HG03558 (cell line): ENCODE data around the gene ITGA11.
"Not testable (repeated sequence)": the region's sequence is repeated elsewhere in the genome, so short reads cannot be mapped to it uniquely, and the experiment has no call there.

Experiments used
- ATAC-seq: cut with Tn5 transposase; IDR thresholded peaks from one replicate; pipeline ENCODE4 v1.9.1; 2021; ENCODE audit warnings: moderate number of reproducible peaks; ENCODE audit not compliant: unreplicated experiment; ENCODE audit errors: extremely low read depth

Gene ITGA11

GRCh38 chr15:68399096-68400065, 32.6 kb downstream of the ITGA11 start:
- no peak for ATAC-seq

- ATAC-seq: not testable (repeated sequence)
Measured at GRCh38 chr15:68397999-68398398, 34.0 kb downstream of the ITGA11 start.

GRCh38 chr15:68396068-68396467, 35.9 kb downstream of the ITGA11 start:
- no peak for ATAC-seq

- no peak for ATAC-seq
Measured at GRCh38 chr15:68391121-68391520, 40.8 kb downstream of the ITGA11 start.

- no peak for ATAC-seq
Measured at GRCh38 chr15:68389936-68390817, 41.8 kb downstream of the ITGA11 start.

- no peak for ATAC-seq
Measured at GRCh38 chr15:68389041-68389930, 42.7 kb downstream of the ITGA11 start.

GRCh38 chr15:68387381-68388143, 44.4 kb downstream of the ITGA11 start:
- ATAC-seq: no peak

GRCh38 chr15:68386587-68387288, 45.2 kb downstream of the ITGA11 start:
- ATAC-seq: no peak

- ATAC-seq: no peak
Measured at GRCh38 chr15:68385671-68386586, 46.0 kb downstream of the ITGA11 start.

GRCh38 chr15:68385240-68385561, 46.8 kb downstream of the ITGA11 start:
- no peak for ATAC-seq

GRCh38 chr15:68384451-68385239, 47.3 kb downstream of the ITGA11 start:
- ATAC-seq: no peak

GRCh38 chr15:68383161-68384074, 48.5 kb downstream of the ITGA11 start:
- no peak for ATAC-seq

GRCh38 chr15:68382286-68383007, 49.5 kb downstream of the ITGA11 start:
- ATAC-seq: no peak

- ATAC-seq: no peak
Measured at GRCh38 chr15:68380456-68380855, 51.5 kb downstream of the ITGA11 start.

GRCh38 chr15:68379759-68380290, 52.1 kb downstream of the ITGA11 start:
- ATAC-seq: no peak
